A204.1 (cell line): Measurements from ENCODE around the gene SCAP.
"Not testable (repeated sequence)": the region's sequence is repeated elsewhere in the genome, so short reads cannot be mapped to it uniquely, and the experiment has no call there.

Source experiments
- FAIRE-seq: peaks from 2 replicates; lab custom pipeline; 2012; peaks lifted over from hg19 to GRCh38; lab: Jason Lieb, UNC

The SCAP gene

DNA sequence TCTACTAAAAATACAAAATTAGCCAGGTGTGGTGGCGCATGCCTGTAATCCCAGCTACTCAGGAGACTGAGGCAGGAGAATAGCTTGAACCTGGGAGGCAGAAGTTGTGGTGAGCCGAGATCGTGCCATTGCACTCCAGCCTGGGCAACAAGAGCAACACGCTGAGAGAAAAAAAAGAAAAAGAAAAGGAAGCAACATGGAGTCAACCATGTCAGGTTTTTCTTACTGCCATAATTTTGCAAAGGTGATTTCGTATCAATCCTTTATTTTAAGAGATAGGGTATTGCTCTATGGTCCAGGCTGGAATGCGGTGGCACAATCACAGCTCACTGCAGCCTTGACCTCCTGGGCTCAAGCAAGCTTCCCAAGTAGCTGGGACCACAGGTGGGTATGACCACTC, 4.5 kb upstream of the SCAP start:
- FAIRE-seq, result not testable (repeated sequence)

- no peak for FAIRE-seq
These were observed 4.1 kb upstream of the SCAP start for GRCh38 chr3:47479826-47480160.

DNA sequence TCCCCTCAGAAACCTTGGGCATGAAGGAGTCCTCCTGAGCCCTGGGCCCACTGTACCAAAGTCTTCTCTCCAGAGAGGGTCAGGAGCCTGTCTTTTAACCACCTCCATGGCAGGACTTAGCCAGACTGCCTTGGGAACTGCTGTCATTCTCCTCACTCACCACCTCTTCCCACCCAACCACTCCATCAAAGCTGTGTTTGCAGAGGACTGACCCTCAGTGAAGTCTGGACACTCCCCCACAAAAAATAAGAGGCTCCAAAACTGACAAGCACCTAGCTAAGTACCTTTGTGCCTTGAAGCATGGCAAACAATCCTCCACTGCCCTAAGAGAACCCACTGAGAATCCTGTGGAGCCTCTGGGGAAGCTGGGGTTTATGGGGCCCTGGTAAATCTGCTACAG, 2.3 kb upstream of the SCAP start:
- no peak for FAIRE-seq

DNA sequence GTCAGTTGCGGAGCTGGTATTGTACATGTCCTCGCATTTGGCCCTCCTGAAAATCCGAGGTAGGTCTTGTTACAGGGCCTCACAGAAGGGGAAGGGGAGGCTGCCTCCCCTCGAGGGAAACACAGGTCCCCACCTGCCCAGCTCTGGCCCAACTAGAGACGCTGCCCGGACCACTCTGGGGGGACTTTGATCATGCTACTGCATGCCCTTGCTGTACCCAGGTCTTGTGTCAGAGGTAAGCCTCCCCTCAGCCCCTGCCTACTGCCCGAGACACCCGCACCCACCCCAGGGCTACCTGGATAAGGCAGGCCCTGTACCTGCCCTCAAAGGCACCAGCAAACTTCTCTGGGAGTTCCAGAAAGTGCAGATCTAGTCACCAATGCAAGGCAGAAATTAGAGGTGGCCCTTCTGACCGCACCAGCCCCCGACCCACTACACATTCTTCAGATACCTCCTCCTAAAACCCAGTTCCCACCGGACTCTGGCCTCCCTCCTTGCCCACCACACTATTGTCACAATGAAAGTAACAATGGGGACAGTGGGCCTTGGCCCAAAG, 981 bp upstream of the SCAP start:
- no peak for FAIRE-seq

- no peak for FAIRE-seq
These were observed 537 bp upstream of the SCAP start for GRCh38 chr3:47476330-47476626.

DNA sequence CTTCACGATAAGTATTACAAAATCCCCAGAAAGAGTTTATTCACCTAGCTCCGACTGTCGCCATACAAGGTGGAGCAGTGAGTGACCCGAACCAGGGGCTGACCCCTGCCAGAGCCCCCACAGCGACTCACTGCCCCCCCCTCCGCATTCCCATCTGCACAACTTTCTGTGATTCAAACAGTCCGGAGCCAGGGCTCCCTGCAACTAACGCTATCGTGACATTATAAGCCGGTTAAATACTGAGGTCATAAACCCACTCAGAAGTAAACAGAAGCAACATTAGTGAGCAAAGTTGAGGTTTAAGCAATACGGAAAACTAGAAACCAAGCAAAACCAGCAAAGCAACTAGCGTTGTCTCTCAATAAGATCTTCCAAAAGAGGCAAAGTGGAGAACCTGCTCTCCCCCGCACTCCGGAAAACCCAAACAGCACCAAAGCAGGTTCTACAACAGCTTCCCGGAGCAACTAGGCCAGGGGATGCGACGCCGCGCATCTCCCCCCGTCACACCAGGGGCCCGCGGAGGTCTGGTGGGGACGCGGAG, 642 bp downstream of the SCAP start:
- FAIRE-seq, result no peak

- FAIRE-seq, result no peak
These were observed 2.4 kb downstream of the SCAP start for GRCh38 chr3:47473391-47473790.

GRCh38 chr3:47469616-47470015, 6.1 kb downstream of the SCAP start:
- FAIRE-seq, result no peak

DNA sequence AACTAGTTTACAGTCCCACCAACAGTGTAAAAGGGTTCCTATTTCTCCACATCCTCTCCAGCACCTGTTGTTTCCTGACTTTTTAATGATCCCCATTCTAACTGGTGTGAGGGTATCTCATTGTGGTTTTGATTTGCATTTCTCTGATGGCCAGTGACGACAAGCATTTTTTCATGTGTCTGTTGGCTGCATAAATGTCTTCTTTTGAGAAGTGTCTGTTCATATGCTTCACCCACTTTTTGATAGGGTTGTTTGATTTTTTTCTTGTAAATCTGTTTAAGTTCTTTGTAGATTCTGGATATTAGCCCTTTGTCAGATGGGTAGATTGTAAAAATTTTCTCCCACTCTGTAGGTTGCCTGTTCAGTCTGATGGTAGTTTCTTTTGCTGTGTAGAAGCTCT, 7.4 kb downstream of the SCAP start:
- not testable (repeated sequence) for FAIRE-seq

- FAIRE-seq, result no peak
These were observed 11.2 kb downstream of the SCAP start for GRCh38 chr3:47464588-47464987.

DNA sequence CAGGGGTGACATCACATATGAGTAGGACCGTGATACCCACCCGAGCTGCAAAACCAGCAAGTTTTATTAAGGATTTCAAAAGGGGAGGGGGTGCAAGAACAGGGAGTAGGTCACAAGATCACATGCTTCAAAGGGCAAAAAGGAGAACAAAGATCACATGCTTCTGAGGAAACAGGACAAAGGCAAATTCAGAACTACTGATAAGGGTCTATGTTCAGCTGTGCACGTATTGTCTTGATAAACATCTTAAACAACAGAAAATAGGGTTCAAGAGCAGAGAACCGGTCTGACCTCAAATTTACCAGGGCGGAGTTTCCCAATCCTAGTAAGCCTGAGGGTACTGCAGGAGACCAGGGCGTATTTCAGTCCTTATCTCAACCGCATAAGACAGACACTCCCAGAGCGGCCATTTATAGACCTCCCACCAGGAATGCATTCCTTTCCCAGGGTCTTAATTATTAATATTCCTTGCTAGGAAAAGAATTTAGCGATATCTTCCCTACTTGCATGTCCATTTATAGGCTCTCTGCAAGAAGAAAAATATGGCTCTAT, 16.1 kb downstream of the SCAP start:
- not testable (repeated sequence) for FAIRE-seq

DNA sequence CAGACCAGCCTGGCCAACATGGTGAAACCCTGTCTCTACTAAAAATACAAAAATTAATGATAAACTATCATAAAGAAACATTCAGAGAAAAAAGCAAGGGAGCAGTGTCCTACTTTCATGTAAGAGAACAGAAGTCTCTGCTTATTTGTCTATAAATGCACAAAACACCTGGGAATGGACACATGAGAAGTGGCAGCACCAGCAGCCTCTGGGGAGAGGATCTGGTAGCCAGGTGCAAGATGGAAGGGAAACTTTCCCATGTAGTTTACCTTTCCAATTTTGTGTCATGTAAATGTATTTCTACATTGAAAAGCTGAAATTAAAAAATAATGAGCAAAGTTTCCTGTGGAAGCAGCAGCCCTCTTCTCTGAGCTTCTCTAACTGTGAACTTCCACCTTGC, 18.8 kb downstream of the SCAP start:
- no peak for FAIRE-seq

- no peak for FAIRE-seq
These were observed 19.8 kb downstream of the SCAP start for GRCh38 chr3:47455806-47456452.

GRCh38 chr3:47452453-47453215, 23.1 kb downstream of the SCAP start:
- no peak for FAIRE-seq

- FAIRE-seq, result no peak
These were observed 31.6 kb downstream of the SCAP start for GRCh38 chr3:47444103-47444502.

GRCh38 chr3:47443611-47443995, 32.1 kb downstream of the SCAP start:
- FAIRE-seq, result no peak

GRCh38 chr3:47441796-47442551, 33.8 kb downstream of the SCAP start:
- FAIRE-seq, result no peak

DNA sequence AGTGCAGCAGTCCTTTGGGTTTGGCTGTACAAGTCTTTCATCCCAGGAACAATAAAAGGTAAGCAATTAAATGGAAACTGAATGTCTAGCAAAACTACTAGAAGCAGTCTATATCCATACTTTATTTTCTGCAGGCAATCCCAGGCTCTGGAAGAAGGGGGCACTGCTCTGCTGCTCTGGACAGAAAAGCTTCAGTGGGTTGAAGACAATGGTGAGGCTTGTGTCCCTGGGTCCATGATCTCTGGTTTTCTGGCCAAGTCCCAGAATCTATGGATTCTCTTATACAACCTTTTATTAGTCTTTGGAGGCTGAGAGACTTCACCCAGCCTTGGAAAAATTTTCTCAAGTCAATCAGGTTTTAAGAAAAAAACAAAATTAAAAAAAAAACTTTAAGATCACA, 35.6 kb downstream of the SCAP start:
- no peak for FAIRE-seq

DNA sequence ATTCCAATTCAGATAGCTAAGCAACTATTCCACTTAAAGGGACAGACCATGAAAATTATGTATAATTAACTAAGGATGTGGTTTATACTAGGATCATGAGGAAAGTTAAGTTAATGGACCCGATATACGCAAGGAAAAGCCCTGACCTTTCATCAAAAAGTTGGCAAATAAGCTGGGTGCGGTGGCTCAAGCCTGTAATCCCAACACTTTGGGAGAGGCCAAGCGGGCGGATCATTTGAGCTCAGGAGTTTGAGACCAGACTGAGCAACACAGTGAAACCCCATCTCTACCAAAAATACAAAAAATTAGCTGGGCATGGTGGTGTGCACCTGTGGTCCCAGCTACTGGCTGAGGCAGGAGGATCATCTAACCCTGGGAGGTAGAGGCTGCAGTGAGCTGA, 39.6 kb downstream of the SCAP start:
- FAIRE-seq, result no peak

DNA sequence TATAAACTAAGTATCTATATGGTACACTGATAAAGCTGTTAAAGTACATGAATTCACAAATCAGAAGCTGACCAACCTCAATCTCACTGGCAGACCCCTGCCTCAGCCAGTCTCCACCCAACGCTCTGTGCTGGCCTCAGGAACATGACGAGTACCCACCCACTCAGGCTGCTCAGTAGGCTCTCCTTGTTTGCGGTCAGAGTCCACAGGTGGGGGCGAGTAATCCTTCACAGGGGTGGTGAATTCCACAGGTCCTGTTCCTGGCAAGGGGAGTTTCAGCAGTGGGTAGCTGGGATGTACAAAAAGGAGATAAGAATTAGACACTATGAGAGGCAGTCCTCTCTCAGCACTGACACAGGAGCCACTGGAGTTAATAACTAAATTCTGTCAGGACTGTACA, 40.9 kb downstream of the SCAP start:
- FAIRE-seq, result no peak

DNA sequence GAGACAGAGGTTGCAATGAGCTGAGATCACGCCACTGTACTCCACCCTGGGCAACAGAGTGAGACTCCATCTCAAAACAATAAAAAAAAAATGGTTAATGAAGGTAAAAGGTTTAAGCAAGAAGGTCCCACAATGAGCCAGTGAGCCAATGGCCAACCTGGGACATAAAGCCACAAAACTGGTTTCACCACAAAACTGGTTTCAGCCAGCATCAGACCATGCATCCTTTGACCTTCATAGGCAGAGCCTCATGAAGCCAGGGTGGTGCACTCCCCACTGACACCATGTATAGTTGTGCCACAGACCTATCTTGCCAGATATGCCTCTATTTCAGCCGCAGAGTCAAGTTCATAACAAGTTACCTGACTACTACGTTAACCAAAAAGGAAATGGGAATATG, 41.9 kb downstream of the SCAP start:
- no peak for FAIRE-seq

DNA sequence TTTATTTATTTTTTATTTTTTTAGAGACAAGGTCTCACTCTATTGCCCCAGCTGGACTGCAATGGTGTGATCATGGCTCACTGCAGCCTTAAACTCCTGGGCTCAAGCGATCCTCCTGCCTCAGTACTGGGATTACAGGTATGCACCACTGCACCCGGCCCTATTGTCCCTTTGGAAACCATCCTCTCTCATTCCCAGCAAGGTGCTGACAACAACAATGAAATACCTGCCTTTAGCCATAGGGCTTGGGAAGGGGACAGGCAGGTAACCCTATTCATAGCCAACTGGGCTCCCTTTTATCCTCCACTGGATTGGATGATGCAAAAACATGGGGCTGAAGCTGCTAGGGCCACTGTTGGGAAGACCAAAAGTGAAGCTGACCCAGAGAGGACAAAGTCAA, 43.1 kb downstream of the SCAP start:
- FAIRE-seq, result no peak

- FAIRE-seq, result no peak
These were observed 44.5 kb downstream of the SCAP start for GRCh38 chr3:47431225-47431624.
